CD14-positive monocyte (primary cell): ENCODE data around the gene MAP1A. TPM values are rescaled to one million over a fixed set of nuclear protein-coding genes. Genes with fewer than 3 reads are reported as not detected.

Source experiments
- DNase-seq, 3 donors: peaks; one replicate each; pipeline ENCODE4 v3.0.0-alpha.2; 2011 to 2022
- H2AFZ ChIP-seq: 2 replicates; pipeline ENCODE4 v1.6.0; 2012; ENCODE audit warnings: mild to moderate bottlenecking, low read depth, low read length, inconsistent platforms; ENCODE audit not compliant: insufficient read depth, poor library complexity, severe bottlenecking
- H3K27ac ChIP-seq, 2 donors: 1 replicate in 1 of 2; 2 replicates in 1 of 2; pipeline ENCODE4 v1.5.1; 2012 to 2013; ENCODE audit warnings: low read length in 2 of 2, control low read depth in 1 of 2, inconsistent platforms in 1 of 2, low read depth in 1 of 2, mild to moderate bottlenecking in 1 of 2
- H3K27me3 ChIP-seq, 2 donors: one replicate each; pipeline versions ENCODE4 v1.6.0 to v1.6.1; 2011 to 2013; ENCODE audit warnings: low read length in 2 of 2; ENCODE audit not compliant: control insufficient read depth in 2 of 2, insufficient read depth in 2 of 2
- H3K36me3 ChIP-seq, 2 donors: replicated peaks in 1 of 2; 1 replicate in 1 of 2; 2 replicates in 1 of 2; pipeline versions ENCODE4 v1.5.1 to v1.6.1; 2012 to 2013; ENCODE audit warnings: low read length in 2 of 2, control low read depth in 1 of 2, inconsistent platforms in 1 of 2, mild to moderate bottlenecking in 1 of 2; ENCODE audit not compliant: insufficient read depth in 2 of 2, control insufficient read depth in 1 of 2
- H3K4me1 ChIP-seq, 2 donors: 1 replicate in 1 of 2; 2 replicates in 1 of 2; pipeline versions ENCODE4 v1.5.1 to v1.6.1; 2012 to 2013; ENCODE audit warnings: low read length in 2 of 2, control low read depth in 1 of 2, inconsistent platforms in 1 of 2, mild to moderate bottlenecking in 1 of 2, moderate library complexity in 1 of 2; ENCODE audit not compliant: insufficient read depth in 2 of 2, control insufficient read depth in 1 of 2
- H3K4me2 ChIP-seq: replicated peaks from 2 replicates; pipeline ENCODE3; 2012; ENCODE audit warnings: low read length, moderate library complexity, mild to moderate bottlenecking; ENCODE audit not compliant: poor library complexity, severe bottlenecking; ENCODE audit errors: extremely low read depth
- H3K4me3 ChIP-seq, 3 experiments: fragments of 200-600 bp in 1 of 3; sonication (generic) in 1 of 3; replicated peaks in 1 of 3; 1 replicate in 2 of 3; 2 replicates in 1 of 3; pipeline ENCODE4 v1.5.1; 2011 to 2013; ENCODE audit warnings: low read length in 3 of 3, mild to moderate bottlenecking in 3 of 3, control low read depth in 2 of 3, low read depth in 2 of 3, inconsistent platforms in 1 of 3, moderate library complexity in 1 of 3
- H3K79me2 ChIP-seq: 2 replicates; pipeline ENCODE4 v1.6.0; 2012; ENCODE audit warnings: mild to moderate bottlenecking, control low read depth, inconsistent platforms, low read length, moderate library complexity; ENCODE audit not compliant: insufficient read depth
- H3K9ac ChIP-seq: 2 replicates; pipeline ENCODE4 v1.6.0; 2017; ENCODE audit warnings: low read length, mild to moderate bottlenecking; ENCODE audit not compliant: insufficient read depth, poor library complexity, severe bottlenecking
- H3K9me3 ChIP-seq, 2 donors: replicated peaks in 1 of 2; 1 replicate in 1 of 2; 2 replicates in 1 of 2; pipeline versions ENCODE4 v1.5.1 to v1.6.1; 2012 to 2013; ENCODE audit warnings: low read length in 2 of 2, control low read depth in 1 of 2; ENCODE audit not compliant: control insufficient read depth in 1 of 2, insufficient read depth in 1 of 2
- H4K20me1 ChIP-seq: 2 replicates; pipeline ENCODE4 v1.6.0; 2012; ENCODE audit warnings: mild to moderate bottlenecking, low read length, control low read depth, moderate library complexity; ENCODE audit not compliant: insufficient read depth
- H3K27ac Mint-ChIP-seq, 7 donors: one replicate each; pipeline ENCODE4 v1.8.0; 2020; ENCODE audit warnings: mild to moderate bottlenecking in 7 of 7, mixed read lengths in 7 of 7, moderate library complexity in 6 of 7, inconsistent platforms in 2 of 7
- H3K27me3 Mint-ChIP-seq, 3 donors: one replicate each; pipeline ENCODE4 v1.8.0; 2021 to 2022; ENCODE audit warnings: low read depth in 3 of 3, mild to moderate bottlenecking in 3 of 3, mixed read lengths in 3 of 3, moderate library complexity in 3 of 3, inconsistent platforms in 1 of 3
- H3K36me3 Mint-ChIP-seq, 2 donors: one replicate each; pipeline ENCODE4 v1.8.0; 2020; ENCODE audit warnings: mixed read lengths in 2 of 2, inconsistent platforms in 1 of 2, mild to moderate bottlenecking in 1 of 2
- H3K4me1 Mint-ChIP-seq: one replicate; pipeline ENCODE4 v1.8.0; 2020; ENCODE audit warnings: mild to moderate bottlenecking, mixed read lengths
- H3K4me3 Mint-ChIP-seq, 2 donors: one replicate each; pipeline ENCODE4 v1.8.0; 2020; ENCODE audit warnings: mild to moderate bottlenecking in 2 of 2, mixed read lengths in 2 of 2, moderate library complexity in 1 of 2
- H3K9me3 Mint-ChIP-seq, 7 donors: one replicate each; pipeline ENCODE4 v1.8.0; 2020 to 2022; ENCODE audit warnings: mixed read lengths in 7 of 7, mild to moderate bottlenecking in 6 of 7, moderate library complexity in 6 of 7, inconsistent platforms in 2 of 7
- WGBS: methylation state at CpG from one replicate; pipeline ENCODE4 v1.1.5; 2013; ENCODE audit warnings: missing lambda C conversion rate; ENCODE audit not compliant: insufficient coverage; 5-methylcytosine and 5-hydroxymethylcytosine counted together
- intact Hi-C, 2 donors: fragments of 100-400 bp; cut with micrococcal nuclease; formaldehyde crosslinking; loops; one replicate each; pipeline versions ENCODE4 v1.15.0 to v1.15.1; 2023
- polyA plus RNA-seq, 3 donors: library from polyadenylated mRNA; depleted of rRNA in 1 of 3; unstranded in 2 of 3; stranded (reverse) in 1 of 3; fragments of 300-500 nt in 2 of 3; fragments of >200 nt in 1 of 3; fragmentation: Illumina TruSeq in 2 of 3; gene quantifications; 1 replicate in 2 of 3; 2 replicates in 1 of 3; pipeline ENCODE4 v1.2.3, GENCODE V29; 2012 to 2021
- TF ChIP-seq, protein P1 (sequence below): fragments of 200-600 bp; IDR thresholded peaks from one replicate; pipeline ENCODE4 v1.8.0; 2022; ENCODE audit warnings: antibody characterized with exemption, mild to moderate bottlenecking

The MAP1A gene
- polyA plus RNA-seq, 3 donors = 0.01 to 0.02 TPM; not detected in 1

DNA sequence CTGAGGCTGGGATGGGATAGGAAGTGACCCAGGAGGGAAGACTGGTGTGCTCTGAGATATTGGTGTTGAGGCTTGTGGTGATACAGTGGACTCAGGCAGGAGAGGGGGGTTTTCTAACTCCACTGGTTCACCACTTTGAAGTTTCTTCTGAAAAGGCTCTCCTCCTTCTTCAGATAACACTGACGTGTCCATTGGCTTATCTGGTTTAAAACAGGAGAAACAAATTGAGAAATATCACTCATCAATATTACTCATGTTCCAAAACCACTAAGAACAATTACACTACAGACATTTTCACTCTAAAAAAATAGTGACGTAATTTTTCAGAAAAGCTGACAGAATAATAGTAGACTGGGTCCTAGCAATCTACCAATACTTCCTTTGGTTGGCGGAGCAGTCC is 47.5 kb upstream of the MAP1A start:
- Histone ChIP-seq H2AFZ (no peak overlapping the region), H3K27ac (no peak overlapping the region), H3K9ac (no peak overlapping the region), H3K4me1 (peaks cover 8 to 12% of the 10 kb centered on the region in 2 donors), H3K79me2 (no peaks in the 10 kb centered on the region), H3K36me3 (peaks cover 18 to 30% of the 10 kb centered on the region in 2 donors), H4K20me1 (no peaks in the 10 kb centered on the region), H3K4me3 (no peak overlapping the region), H3K27me3 (no peaks in the 10 kb centered on the region), H3K4me2 (no peak overlapping the region), H3K9me3 (no peaks in the 10 kb centered on the region)
- H3K36me3 Mint-ChIP-seq = peaks cover 34 to 40% of the 10 kb centered on the region in 2 donors
- H3K4me1 Mint-ChIP-seq = peaks cover 12% of the 10 kb centered on the region
- no CpG with 5 or more reads among the region's 3 CpGs for WGBS
- peaks cover 0 to 1% (median 0%) of the 10 kb centered on the region in 3 donors for H3K27me3 Mint-ChIP-seq
- TF ChIP-seq, protein P1, sequence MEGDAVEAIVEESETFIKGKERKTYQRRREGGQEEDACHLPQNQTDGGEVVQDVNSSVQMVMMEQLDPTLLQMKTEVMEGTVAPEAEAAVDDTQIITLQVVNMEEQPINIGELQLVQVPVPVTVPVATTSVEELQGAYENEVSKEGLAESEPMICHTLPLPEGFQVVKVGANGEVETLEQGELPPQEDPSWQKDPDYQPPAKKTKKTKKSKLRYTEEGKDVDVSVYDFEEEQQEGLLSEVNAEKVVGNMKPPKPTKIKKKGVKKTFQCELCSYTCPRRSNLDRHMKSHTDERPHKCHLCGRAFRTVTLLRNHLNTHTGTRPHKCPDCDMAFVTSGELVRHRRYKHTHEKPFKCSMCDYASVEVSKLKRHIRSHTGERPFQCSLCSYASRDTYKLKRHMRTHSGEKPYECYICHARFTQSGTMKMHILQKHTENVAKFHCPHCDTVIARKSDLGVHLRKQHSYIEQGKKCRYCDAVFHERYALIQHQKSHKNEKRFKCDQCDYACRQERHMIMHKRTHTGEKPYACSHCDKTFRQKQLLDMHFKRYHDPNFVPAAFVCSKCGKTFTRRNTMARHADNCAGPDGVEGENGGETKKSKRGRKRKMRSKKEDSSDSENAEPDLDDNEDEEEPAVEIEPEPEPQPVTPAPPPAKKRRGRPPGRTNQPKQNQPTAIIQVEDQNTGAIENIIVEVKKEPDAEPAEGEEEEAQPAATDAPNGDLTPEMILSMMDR = no peak
- intact Hi-C loops = no loop called here
- H3K9me3 Mint-ChIP-seq = no peaks in the 10 kb centered on the region
- H3K4me3 Mint-ChIP-seq = no peak overlapping the region
- peak overlapping the region in 2 of 7 donors; percentile 9 to 20 for H3K27ac Mint-ChIP-seq
- no peak for DNase-seq

DNA sequence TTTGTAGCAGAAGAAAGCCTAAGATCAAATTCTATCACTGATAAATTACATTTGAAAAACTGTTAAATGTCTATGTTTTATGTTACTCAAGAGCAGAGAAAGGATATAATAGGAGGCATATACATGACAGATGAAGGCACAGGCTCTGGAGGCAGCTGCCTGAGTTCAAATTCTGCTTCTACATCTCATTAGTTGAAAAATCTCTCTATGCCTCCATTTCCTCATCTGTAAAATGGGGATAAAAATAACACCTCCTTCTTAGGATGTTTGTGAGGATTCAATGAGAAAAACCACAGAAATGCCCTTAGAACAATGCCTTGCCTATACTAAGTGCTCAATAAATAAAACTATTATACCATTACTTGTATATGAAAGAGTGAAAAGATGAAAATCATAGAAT is 45.4 kb upstream of the MAP1A start:
- no peaks in the 10 kb centered on the region for H3K9me3 ChIP-seq
- H3K27me3 ChIP-seq = no peaks in the 10 kb centered on the region
- Mint-ChIP-seq H3K27ac (no peak overlapping the region), H3K36me3 (peaks cover 39 to 52% of the 10 kb centered on the region in 2 donors), H3K4me1 (no peaks in the 10 kb centered on the region), H3K27me3 (peaks cover 0 to 1% (median 0%) of the 10 kb centered on the region in 3 donors), H3K4me3 (no peak overlapping the region), H3K9me3 (peaks cover 0 to 2% (median 0%) of the 10 kb centered on the region in 7 donors)
- H3K27ac ChIP-seq = no peak overlapping the region
- H3K36me3 ChIP-seq = peaks cover 31 to 45% of the 10 kb centered on the region in 2 donors
- H3K9ac ChIP-seq = no peak overlapping the region
- DNase-seq = no peak
- no peaks in the 10 kb centered on the region for H3K79me2 ChIP-seq
- no peak overlapping the region for H3K4me2 ChIP-seq
- H4K20me1 ChIP-seq = no peaks in the 10 kb centered on the region
- no peak overlapping the region for H3K4me3 ChIP-seq
- H2AFZ ChIP-seq = no peak overlapping the region
- no peaks in the 10 kb centered on the region for H3K4me1 ChIP-seq
- TF ChIP-seq, protein P1 = no peak
- intact Hi-C loops = no loop called here
